ENCODE measurements around the gene INCENP.

Gene INCENP

GRCh38 chr11:62142921-62143320 lies 19.1 kb downstream of the INCENP start:
- DNase-seq = no peak

- DNase-seq = no peak
Observed at GRCh38 chr11:62143727-62144126, 19.9 kb downstream of the INCENP start.

- no peak for DNase-seq
Observed at GRCh38 chr11:62144641-62145255, 20.9 kb downstream of the INCENP start.

GRCh38 chr11:62145261-62145871 lies 21.6 kb downstream of the INCENP start:
- no peak for DNase-seq

GRCh38 chr11:62146476-62147200 lies 22.8 kb downstream of the INCENP start:
- no peak for DNase-seq

- no peak for DNase-seq
Observed at GRCh38 chr11:62147545-62147944, 23.7 kb downstream of the INCENP start.

GRCh38 chr11:62148271-62148980 lies 24.6 kb downstream of the INCENP start:
- no peak for DNase-seq

- no peak for DNase-seq
Observed at GRCh38 chr11:62149986-62150886, 26.4 kb downstream of the INCENP start.

GRCh38 chr11:62150887-62151736 lies 27.3 kb downstream of the INCENP start:
- no peak for DNase-seq

- no peak for DNase-seq
Observed at GRCh38 chr11:62151737-62152102, 27.9 kb downstream of the INCENP start.

- no peak for DNase-seq
Observed at GRCh38 chr11:62152245-62153086, 28.7 kb downstream of the INCENP start.

- no peak for DNase-seq
Observed at GRCh38 chr11:62153087-62153395, 29.2 kb downstream of the INCENP start.

- DNase-seq = no peak
Observed at GRCh38 chr11:62153617-62154016, 29.8 kb downstream of the INCENP start.

GRCh38 chr11:62157603-62158002 lies 33.8 kb downstream of the INCENP start:
- no peak for DNase-seq

- DNase-seq = no peak
Observed at GRCh38 chr11:62166371-62166770, 42.6 kb downstream of the INCENP start.

GRCh38 chr11:62169448-62169847 lies 45.6 kb downstream of the INCENP start:
- no peak for DNase-seq

- no peak for DNase-seq
Observed at GRCh38 chr11:62169935-62170334, 46.1 kb downstream of the INCENP start.

- peak; percentile 90 for DNase-seq
Observed at GRCh38 chr11:62171261-62171723, 47.5 kb downstream of the INCENP start.

GRCh38 chr11:62172294-62172693 lies 48.5 kb downstream of the INCENP start:
- peak; percentile 9 for DNase-seq

GRCh38 chr11:62176766-62177165 lies 53.0 kb downstream of the INCENP start:
- DNase-seq = no peak

- DNase-seq = peak; percentile 39
Observed at GRCh38 chr11:62179995-62180394, 56.2 kb downstream of the INCENP start.

Data from NCI-H345 (cell line).